ENCODE data around the gene ITGB3. TPM values are rescaled to one million over a fixed set of nuclear protein-coding genes. Genes with fewer than 3 reads are reported as not detected.
A peak's percentile ranks its signal among the peaks of the same experiment; 100 is the strongest.

The ITGB3 gene
- total and polyA plus RNA-seq, 9 donors = 7.9 to 19.1 (median 16.1) TPM

- DNase-seq = no peak
- no peaks in the 10 kb centered on the region for H3K9me3 ChIP-seq (replicated peaks; ENCODE audit: control insufficient read depth, low read depth, low read length)
- H3K4me1 ChIP-seq (ENCODE audit: control insufficient read depth, insufficient read depth, low read length) = peaks cover 8% of the 10 kb centered on the region
- H3K27me3 ChIP-seq (ENCODE audit: control insufficient read depth, insufficient read depth, low read length) = peaks cover 2% of the 10 kb centered on the region
- H3K36me3 ChIP-seq (ENCODE audit: control insufficient read depth, insufficient read depth, low read length) = no peaks in the 10 kb centered on the region
- no peak overlapping the region for H3K27ac ChIP-seq (ENCODE audit: low read length)
- 94% methylated on average over 4 of the region's 10 CpGs for WGBS (ENCODE audit: insufficient coverage)
- no peak overlapping the region for H3K4me3 ChIP-seq (ENCODE audit: low read length)
Observed at GRCh38 chr17:47230864-47231263, 22.8 kb upstream of the ITGB3 start.

- Histone ChIP-seq H3K27ac (ENCODE audit: low read length) (no peak overlapping the region), H3K36me3 (ENCODE audit: control insufficient read depth, insufficient read depth, low read length) (no peaks in the 10 kb centered on the region), H3K4me1 (ENCODE audit: control insufficient read depth, insufficient read depth, low read length) (peaks cover 8% of the 10 kb centered on the region), H3K4me3 (ENCODE audit: low read length) (no peak overlapping the region), H3K9me3 (replicated peaks; ENCODE audit: control insufficient read depth, low read depth, low read length) (no peaks in the 10 kb centered on the region), H3K27me3 (ENCODE audit: control insufficient read depth, insufficient read depth, low read length) (peaks cover 2% of the 10 kb centered on the region)
- 100% methylated on average over 1 of the region's 3 CpGs for WGBS (ENCODE audit: insufficient coverage)
- no peak for DNase-seq
Observed at GRCh38 chr17:47231334-47231733, 22.3 kb upstream of the ITGB3 start.

- no peak overlapping the region for H3K4me3 ChIP-seq (ENCODE audit: low read length)
- H3K27ac ChIP-seq (ENCODE audit: low read length) = no peak overlapping the region
- DNase-seq = no peak
- H3K27me3 ChIP-seq (ENCODE audit: control insufficient read depth, insufficient read depth, low read length) = peaks cover 2% of the 10 kb centered on the region
- H3K4me1 ChIP-seq (ENCODE audit: control insufficient read depth, insufficient read depth, low read length) = peaks cover 8% of the 10 kb centered on the region
- 100% methylated on average over 2 of the region's 3 CpGs for WGBS (ENCODE audit: insufficient coverage)
- H3K9me3 ChIP-seq (replicated peaks; ENCODE audit: control insufficient read depth, low read depth, low read length) = no peaks in the 10 kb centered on the region
- peaks cover under 1% of the 10 kb centered on the region for H3K36me3 ChIP-seq (ENCODE audit: control insufficient read depth, insufficient read depth, low read length)
Observed at GRCh38 chr17:47231866-47232265, 21.8 kb upstream of the ITGB3 start.

- peaks cover 3% of the 10 kb centered on the region for H3K36me3 ChIP-seq (ENCODE audit: control insufficient read depth, insufficient read depth, low read length)
- no peak for DNase-seq
- no peak overlapping the region for H3K4me3 ChIP-seq (ENCODE audit: low read length)
- H3K4me1 ChIP-seq (ENCODE audit: control insufficient read depth, insufficient read depth, low read length) = peaks cover 8% of the 10 kb centered on the region
- no peak overlapping the region for H3K27ac ChIP-seq (ENCODE audit: low read length)
- peaks cover 2% of the 10 kb centered on the region for H3K27me3 ChIP-seq (ENCODE audit: control insufficient read depth, insufficient read depth, low read length)
- H3K9me3 ChIP-seq (replicated peaks; ENCODE audit: control insufficient read depth, low read depth, low read length) = peaks cover 3% of the 10 kb centered on the region
- no CpG with 5 or more reads among the region's 2 CpGs for WGBS (ENCODE audit: insufficient coverage)
Observed at GRCh38 chr17:47232465-47232864, 21.2 kb upstream of the ITGB3 start.

DNA sequence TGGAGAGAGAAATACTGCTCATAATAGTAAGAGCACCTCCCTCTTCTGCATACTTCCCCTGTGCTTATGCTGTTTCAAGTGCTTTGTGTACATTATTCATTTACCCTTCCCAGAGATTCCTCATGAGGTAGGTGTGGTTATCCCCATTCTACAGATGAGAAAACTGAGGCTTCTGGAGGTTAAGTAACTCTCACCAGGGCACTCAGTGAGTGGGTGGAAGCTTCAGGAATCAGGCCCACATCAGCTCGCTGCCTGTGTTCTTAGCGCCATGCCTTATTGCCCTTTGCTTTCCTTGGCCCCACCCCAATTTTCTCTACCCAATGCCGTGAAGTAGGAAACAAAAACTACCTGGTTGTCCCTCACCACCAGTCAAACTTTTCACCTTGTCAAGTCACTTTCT is 18.1 kb upstream of the ITGB3 start:
- H3K36me3 ChIP-seq (ENCODE audit: control insufficient read depth, insufficient read depth, low read length) = peaks cover 3% of the 10 kb centered on the region
- DNase-seq = no peak
- peaks cover 3% of the 10 kb centered on the region for H3K9me3 ChIP-seq (replicated peaks; ENCODE audit: control insufficient read depth, low read depth, low read length)
- H3K4me3 ChIP-seq (ENCODE audit: low read length) = no peak overlapping the region
- H3K27ac ChIP-seq (ENCODE audit: low read length) = no peak overlapping the region
- peaks cover under 1% of the 10 kb centered on the region for H3K27me3 ChIP-seq (ENCODE audit: control insufficient read depth, insufficient read depth, low read length)
- H3K4me1 ChIP-seq (ENCODE audit: control insufficient read depth, insufficient read depth, low read length) = peaks cover 12% of the 10 kb centered on the region
- WGBS (ENCODE audit: insufficient coverage) = 100% methylated on average over 3 of the region's 3 CpGs

DNA sequence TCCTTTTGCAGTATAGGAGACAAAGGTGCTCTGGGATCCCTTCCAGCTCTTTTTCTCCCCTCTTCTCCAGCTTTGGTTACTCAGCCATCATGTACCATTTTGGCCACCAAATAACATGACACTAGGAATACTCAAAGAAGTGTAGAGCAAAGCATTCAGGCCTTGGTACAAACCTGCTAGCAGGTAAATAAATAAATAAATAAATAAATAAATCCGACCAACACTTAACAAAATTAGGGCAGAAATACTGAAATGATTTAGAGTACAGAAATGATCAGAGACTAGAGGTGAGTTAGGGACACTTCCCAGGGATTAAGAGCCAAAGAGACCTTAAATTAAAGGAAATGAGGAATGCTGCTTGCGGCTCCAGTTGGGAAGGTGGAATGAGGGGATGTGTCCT is 17.7 kb upstream of the ITGB3 start:
- Histone ChIP-seq H3K4me1 (ENCODE audit: control insufficient read depth, insufficient read depth, low read length) (peaks cover 12% of the 10 kb centered on the region), H3K9me3 (replicated peaks; ENCODE audit: control insufficient read depth, low read depth, low read length) (peaks cover 3% of the 10 kb centered on the region), H3K27ac (ENCODE audit: low read length) (no peak overlapping the region), H3K4me3 (ENCODE audit: low read length) (no peak overlapping the region), H3K27me3 (ENCODE audit: control insufficient read depth, insufficient read depth, low read length) (no peaks in the 10 kb centered on the region), H3K36me3 (ENCODE audit: control insufficient read depth, insufficient read depth, low read length) (peaks cover 3% of the 10 kb centered on the region)
- no peak for DNase-seq
- WGBS (ENCODE audit: insufficient coverage) = 100% methylated on average over 1 of the region's 2 CpGs

DNA sequence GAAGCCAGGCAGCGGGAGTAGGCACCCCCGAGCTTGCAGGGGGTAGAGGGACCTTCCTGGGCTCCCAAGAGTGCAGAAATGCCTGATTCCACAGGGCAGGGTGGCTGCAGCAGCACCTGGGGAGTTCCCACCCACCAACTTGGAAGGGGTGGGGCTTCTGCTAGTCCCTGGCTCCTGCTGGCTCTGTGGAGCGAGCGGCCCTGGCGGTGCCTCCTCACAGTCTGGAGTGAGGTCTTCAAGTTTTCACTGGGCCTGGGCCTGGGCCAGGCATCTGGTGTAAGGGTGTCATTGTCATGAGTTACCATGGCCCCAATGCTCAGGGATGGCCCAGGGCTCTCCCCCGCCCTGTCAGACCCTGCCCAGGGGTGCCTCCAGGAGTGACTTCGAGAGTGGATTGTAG is 15.8 kb upstream of the ITGB3 start:
- Histone ChIP-seq H3K4me3 (ENCODE audit: low read length) (no peak overlapping the region), H3K27ac (ENCODE audit: low read length) (no peak overlapping the region), H3K9me3 (replicated peaks; ENCODE audit: control insufficient read depth, low read depth, low read length) (peaks cover 3% of the 10 kb centered on the region), H3K36me3 (ENCODE audit: control insufficient read depth, insufficient read depth, low read length) (peaks cover 3% of the 10 kb centered on the region), H3K4me1 (ENCODE audit: control insufficient read depth, insufficient read depth, low read length) (peaks cover 14% of the 10 kb centered on the region), H3K27me3 (ENCODE audit: control insufficient read depth, insufficient read depth, low read length) (no peaks in the 10 kb centered on the region)
- no peak for DNase-seq
- 85% methylated on average over 4 of the region's 7 CpGs for WGBS (ENCODE audit: insufficient coverage)

DNA sequence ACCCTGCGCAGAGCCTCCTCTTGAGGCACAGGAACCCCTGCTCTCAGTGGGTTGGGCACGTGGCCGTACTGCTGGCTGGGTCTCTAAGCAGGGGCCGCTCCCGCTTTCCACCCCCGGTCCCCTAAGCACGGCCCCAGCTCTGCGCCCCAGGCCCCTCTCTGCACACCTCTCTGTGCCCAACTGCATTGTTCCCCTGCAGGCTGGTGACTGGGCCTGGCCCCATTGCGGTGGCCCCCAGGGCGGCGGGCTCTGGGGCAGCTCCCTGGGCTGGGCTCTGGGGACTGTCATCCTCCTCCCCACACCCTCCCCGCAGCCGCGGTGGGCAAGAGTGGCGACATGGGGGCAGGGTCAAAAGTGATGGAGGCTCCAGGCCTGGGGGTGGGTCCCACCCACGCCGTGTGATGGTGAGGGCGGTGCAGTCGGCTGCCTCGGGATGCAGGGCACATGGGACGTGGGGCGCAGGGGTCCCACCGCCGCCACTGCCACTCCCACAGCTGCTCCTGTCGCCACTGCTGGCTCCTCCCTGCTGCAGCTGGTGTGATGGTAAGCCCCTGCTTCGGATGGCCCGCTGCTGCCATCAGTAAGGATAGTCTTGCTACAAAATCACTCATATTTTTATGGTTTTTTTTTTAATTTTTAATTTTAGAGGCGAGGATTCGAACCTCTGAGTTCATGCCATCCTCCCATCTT is 15.2 kb upstream of the ITGB3 start:
- Histone ChIP-seq H3K27me3 (ENCODE audit: control insufficient read depth, insufficient read depth, low read length) (peaks cover under 1% of the 10 kb centered on the region), H3K36me3 (ENCODE audit: control insufficient read depth, insufficient read depth, low read length) (peaks cover 3% of the 10 kb centered on the region), H3K4me1 (ENCODE audit: control insufficient read depth, insufficient read depth, low read length) (peaks cover 14% of the 10 kb centered on the region), H3K27ac (ENCODE audit: low read length) (no peak overlapping the region), H3K4me3 (ENCODE audit: low read length) (no peak overlapping the region), H3K9me3 (replicated peaks; ENCODE audit: control insufficient read depth, low read depth, low read length) (peaks cover 3% of the 10 kb centered on the region)
- no peak for DNase-seq
- 87% methylated on average over 23 of the region's 29 CpGs for WGBS (ENCODE audit: insufficient coverage)

- DNase-seq = no peak
- H3K4me1 ChIP-seq (ENCODE audit: control insufficient read depth, insufficient read depth, low read length) = peaks cover 17% of the 10 kb centered on the region
- H3K9me3 ChIP-seq (replicated peaks; ENCODE audit: control insufficient read depth, low read depth, low read length) = peaks cover 3% of the 10 kb centered on the region
- H3K27ac ChIP-seq (ENCODE audit: low read length) = peak overlapping the region; percentile 90
- no peak overlapping the region for H3K4me3 ChIP-seq (ENCODE audit: low read length)
- H3K27me3 ChIP-seq (ENCODE audit: control insufficient read depth, insufficient read depth, low read length) = peaks cover 2% of the 10 kb centered on the region
- peaks cover 3% of the 10 kb centered on the region for H3K36me3 ChIP-seq (ENCODE audit: control insufficient read depth, insufficient read depth, low read length)
- 72% methylated on average over 6 of the region's 7 CpGs for WGBS (ENCODE audit: insufficient coverage)
Observed at GRCh38 chr17:47239619-47239966, 14.0 kb upstream of the ITGB3 start.

DNA sequence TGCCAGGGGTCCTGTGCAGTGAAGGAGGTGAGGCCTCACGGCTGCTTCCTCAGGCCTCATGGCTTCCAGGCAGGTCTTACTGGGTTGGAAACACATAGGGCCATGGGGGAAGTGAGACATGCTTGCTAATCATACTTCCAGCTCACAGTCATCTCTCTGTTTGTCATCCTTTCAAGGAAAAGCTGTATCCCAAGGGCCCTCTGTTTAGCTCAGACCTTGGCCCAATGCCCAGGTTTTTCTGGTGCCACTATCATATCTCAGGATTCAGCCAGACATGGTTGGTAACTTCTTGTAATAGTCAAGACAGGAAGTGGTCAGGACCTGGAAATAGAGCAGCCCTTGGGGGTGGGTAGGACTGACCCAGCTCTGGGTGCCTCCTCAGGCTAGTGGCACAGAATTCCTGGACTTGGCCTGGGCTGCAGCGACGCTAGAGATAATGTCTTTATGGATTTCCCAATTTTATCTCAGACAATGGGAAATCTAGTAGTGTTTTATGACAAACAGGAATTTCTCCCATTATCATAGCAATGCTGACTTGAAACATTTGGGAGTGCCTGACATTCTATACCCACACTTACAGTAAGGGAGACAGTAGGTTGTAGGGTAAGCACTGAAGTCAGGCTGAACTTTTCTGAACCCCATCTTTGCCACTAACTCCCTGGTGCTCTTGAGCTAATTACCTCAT is 13.5 kb upstream of the ITGB3 start:
- no peak overlapping the region for H3K4me3 ChIP-seq (ENCODE audit: low read length)
- peak; percentile 85 for DNase-seq
- H3K27ac ChIP-seq (ENCODE audit: low read length) = peak overlapping the region; percentile 90
- H3K27me3 ChIP-seq (ENCODE audit: control insufficient read depth, insufficient read depth, low read length) = peaks cover 2% of the 10 kb centered on the region
- no CpG with 5 or more reads among the region's 3 CpGs for WGBS (ENCODE audit: insufficient coverage)
- H3K36me3 ChIP-seq (ENCODE audit: control insufficient read depth, insufficient read depth, low read length) = peaks cover 3% of the 10 kb centered on the region
- peaks cover 17% of the 10 kb centered on the region for H3K4me1 ChIP-seq (ENCODE audit: control insufficient read depth, insufficient read depth, low read length)
- H3K9me3 ChIP-seq (replicated peaks; ENCODE audit: control insufficient read depth, low read depth, low read length) = peaks cover 3% of the 10 kb centered on the region

Data from muscle of leg (tissue), 11 donors.